ENCODE measurements around the gene PRCC.
A peak's percentile ranks its signal among the peaks of the same experiment; 100 is the strongest.

Gene PRCC

GRCh38 chr1:156812293-156812990 is 45.1 kb downstream of the PRCC start:
- TF ChIP-seq, protein P1, sequence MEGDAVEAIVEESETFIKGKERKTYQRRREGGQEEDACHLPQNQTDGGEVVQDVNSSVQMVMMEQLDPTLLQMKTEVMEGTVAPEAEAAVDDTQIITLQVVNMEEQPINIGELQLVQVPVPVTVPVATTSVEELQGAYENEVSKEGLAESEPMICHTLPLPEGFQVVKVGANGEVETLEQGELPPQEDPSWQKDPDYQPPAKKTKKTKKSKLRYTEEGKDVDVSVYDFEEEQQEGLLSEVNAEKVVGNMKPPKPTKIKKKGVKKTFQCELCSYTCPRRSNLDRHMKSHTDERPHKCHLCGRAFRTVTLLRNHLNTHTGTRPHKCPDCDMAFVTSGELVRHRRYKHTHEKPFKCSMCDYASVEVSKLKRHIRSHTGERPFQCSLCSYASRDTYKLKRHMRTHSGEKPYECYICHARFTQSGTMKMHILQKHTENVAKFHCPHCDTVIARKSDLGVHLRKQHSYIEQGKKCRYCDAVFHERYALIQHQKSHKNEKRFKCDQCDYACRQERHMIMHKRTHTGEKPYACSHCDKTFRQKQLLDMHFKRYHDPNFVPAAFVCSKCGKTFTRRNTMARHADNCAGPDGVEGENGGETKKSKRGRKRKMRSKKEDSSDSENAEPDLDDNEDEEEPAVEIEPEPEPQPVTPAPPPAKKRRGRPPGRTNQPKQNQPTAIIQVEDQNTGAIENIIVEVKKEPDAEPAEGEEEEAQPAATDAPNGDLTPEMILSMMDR (IDR thresholded peaks at IDR 0.05; ENCODE audit: low read depth, low read length) = no peak

GRCh38 chr1:156813298-156813697 is 46.0 kb downstream of the PRCC start:
- no peak for DNase-seq (ENCODE audit: extremely low read depth, low read depth)

More at GRCh38 chr1:156812293-156812990, 45.1 kb downstream of the PRCC start:
- DNase-seq (ENCODE audit: extremely low read depth, low read depth) = no peak

GRCh38 chr1:156813750-156814570 is 46.6 kb downstream of the PRCC start:
- no peak for DNase-seq (ENCODE audit: extremely low read depth, low read depth)
- TF ChIP-seq, protein P1 (IDR thresholded peaks at IDR 0.05; ENCODE audit: low read depth, low read length) = peak; percentile 67

More at GRCh38 chr1:156813298-156813697, 46.0 kb downstream of the PRCC start:
- TF ChIP-seq, protein P1 (IDR thresholded peaks at IDR 0.05; ENCODE audit: low read depth, low read length) = no peak

DNA sequence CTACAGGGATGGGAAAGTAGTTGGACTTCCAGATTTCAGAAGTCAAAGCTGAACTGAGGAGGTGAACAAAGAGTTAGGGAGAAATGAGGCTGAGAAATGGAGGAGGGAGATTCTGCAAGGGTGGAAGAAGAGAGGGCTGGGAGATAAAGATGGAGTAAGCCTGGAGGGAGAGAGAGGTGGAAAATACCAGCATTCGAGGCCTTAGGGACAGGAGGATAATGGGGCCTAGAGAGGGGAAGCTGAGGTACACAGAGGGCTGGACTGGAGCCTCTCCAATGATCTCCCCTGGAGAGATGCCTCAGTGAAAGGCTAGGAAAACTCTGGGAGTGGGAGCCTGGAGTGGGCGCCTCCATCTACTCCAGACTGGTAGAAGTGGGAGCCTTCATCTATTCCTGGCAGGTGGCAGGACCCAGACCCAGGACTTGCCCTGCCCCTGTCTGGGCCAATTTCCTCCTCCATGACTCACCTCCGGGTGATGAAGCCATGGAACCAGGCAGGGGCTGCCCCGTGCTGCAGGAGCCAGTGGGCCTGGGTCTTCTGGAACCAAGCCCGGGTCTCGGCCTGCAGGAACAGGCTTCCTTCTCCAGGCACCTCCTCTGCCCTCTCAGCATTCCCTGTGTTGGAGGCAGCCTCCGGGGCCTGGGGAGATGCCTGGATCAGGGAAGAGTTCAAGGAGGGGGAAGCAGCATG is 47.4 kb downstream of the PRCC start:
- TF ChIP-seq, protein P1 (IDR thresholded peaks at IDR 0.05; ENCODE audit: low read depth, low read length) = no peak

DNA sequence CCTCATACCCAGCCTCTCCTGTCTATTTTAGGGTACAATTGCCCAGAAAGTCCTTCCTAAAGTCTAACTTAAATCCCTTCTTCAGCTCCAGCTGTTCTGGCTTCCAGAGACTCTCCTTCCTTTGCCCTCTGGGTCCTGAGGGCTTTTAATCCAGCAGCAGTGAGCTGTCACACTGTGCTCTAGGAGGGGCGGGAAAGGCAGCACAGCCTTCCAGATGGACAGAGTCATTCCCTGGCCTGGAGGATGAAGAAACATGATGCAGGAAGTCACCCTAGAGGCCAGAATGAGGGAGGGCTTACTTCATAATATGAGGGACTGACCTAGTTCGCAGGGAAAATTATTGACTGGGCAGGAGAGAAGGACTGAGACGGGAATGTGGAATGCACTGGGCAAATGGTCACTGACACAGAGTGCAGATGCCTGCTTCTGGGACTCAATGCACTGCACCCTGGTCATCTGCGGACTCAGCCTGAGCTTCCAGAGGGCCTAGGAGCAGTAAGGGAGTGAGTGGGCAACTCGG is 48.0 kb downstream of the PRCC start:
- DNase-seq (ENCODE audit: extremely low read depth, low read depth) = peak; percentile 45

More for the DNA sequence above, 47.4 kb downstream of the PRCC start:
- no peak for DNase-seq (ENCODE audit: extremely low read depth, low read depth)

GRCh38 chr1:156815961-156816422 is 48.7 kb downstream of the PRCC start:
- TF ChIP-seq, protein P1 (IDR thresholded peaks at IDR 0.05; ENCODE audit: low read depth, low read length) = no peak
- DNase-seq (ENCODE audit: extremely low read depth, low read depth) = no peak

More for the DNA sequence above, 48.0 kb downstream of the PRCC start:
- TF ChIP-seq, protein P1 (IDR thresholded peaks at IDR 0.05; ENCODE audit: low read depth, low read length) = no peak; the same call in 1 of the 2 replicates

All from AG09319 (cell line).